GM18873 (cell line): ENCODE results near the gene ANKRD50.

Experiments used
- ATAC-seq: cut with Tn5 transposase; IDR thresholded peaks from one replicate; pipeline ENCODE4 v1.9.1; 2021; ENCODE audit warnings: mild to moderate bottlenecking, moderate library complexity, moderate number of reproducible peaks; ENCODE audit not compliant: unreplicated experiment, low FRiP score

The ANKRD50 gene

GRCh38 chr4:124710911-124711310 lies 1.6 kb downstream of the ANKRD50 start:
- ATAC-seq, result no peak

GRCh38 chr4:124710015-124710741 lies 2.4 kb downstream of the ANKRD50 start:
- ATAC-seq, result no peak

- no peak for ATAC-seq
These were observed 3.8 kb downstream of the ANKRD50 start for GRCh38 chr4:124708517-124709300.

DNA sequence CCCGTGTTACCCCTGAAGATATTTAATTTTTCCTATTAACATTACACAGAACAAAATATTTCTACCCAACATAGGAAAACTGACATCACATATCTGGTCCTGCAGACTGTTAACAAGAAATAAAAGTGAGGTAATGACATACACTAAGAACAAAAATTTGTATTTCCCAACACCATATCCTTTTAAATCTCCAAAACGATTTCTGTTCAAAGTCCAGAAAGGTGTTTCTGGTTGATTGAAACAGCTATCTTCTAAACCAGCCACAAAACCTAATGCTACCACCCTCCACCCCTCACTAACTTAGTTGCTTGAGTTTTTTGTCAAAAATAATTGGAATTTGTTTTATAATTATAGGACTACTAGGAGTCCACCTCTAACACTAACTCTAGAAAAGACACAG lies 7.1 kb downstream of the ANKRD50 start:
- no peak for ATAC-seq

DNA sequence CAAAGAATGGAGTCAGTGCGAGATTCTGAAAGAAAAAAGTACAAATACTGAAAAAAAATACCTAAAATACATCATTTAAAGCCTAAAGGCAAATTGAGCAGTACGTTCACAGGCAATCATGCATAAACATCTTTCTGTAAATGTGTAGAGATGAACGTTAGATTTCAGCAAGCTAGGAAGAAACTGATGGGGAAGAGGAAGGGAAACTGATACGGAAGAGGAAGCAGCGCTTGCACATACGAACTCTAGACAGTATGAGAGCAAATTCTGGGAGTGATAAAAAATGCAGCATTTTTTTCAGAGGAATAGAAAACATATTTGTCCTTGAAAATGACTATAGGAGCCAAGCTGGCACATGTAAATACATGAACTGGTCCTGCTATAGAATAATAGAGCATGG lies 9.4 kb downstream of the ANKRD50 start:
- ATAC-seq, result no peak

DNA sequence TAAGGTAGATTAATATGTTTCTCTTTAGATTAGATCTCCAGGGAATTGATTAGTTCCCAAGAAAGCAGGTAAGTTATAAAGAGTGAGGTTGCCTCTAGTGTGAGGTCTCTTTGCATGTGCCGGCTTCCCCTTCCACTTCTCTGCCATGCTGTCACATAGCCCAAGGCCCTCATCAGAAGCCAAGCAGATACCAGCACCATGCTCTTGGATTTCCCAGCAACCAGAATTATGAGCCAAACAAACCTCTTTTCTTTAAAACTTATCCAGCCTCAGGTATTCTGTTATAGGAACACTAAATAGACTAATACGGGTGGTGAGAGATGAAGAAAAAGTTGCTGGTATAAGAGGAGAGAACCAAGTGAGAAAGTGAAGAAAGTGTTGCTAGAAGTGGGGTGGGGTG lies 15.1 kb downstream of the ANKRD50 start:
- ATAC-seq, result no peak

- ATAC-seq, result no peak
These were observed 16.4 kb downstream of the ANKRD50 start for GRCh38 chr4:124696182-124696581.

DNA sequence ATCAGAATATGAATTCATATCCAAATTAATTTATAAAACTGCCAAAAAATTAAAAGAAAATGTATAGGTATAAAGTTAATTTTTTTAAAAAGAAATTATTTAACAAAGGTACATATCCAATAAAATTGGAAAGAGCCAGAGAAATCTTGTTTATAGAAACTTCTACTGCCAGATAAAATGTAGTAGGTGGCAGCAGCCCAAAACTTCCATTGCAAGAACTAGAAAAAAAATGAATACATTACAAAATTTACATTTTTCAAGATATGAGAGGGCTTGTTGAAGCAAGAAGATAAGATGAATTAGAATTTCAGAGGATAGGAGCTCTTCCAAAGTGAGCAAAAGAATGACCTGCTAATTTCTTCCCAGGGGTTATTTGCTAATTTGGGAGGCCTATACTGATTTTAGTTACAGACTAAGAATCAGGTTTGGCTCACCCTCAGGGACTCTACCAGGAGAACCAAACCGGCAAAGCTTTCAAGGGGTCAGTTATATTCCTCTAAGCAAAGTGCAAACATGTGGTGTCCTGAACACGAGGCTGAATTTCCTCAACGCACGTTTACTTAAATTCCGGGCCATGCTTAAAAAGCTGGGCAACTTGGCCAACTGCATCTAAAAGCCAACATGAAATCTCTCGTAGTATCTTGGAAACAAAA lies 17.5 kb downstream of the ANKRD50 start:
- ATAC-seq, result no peak

GRCh38 chr4:124694306-124694705 lies 18.2 kb downstream of the ANKRD50 start:
- no peak for ATAC-seq

DNA sequence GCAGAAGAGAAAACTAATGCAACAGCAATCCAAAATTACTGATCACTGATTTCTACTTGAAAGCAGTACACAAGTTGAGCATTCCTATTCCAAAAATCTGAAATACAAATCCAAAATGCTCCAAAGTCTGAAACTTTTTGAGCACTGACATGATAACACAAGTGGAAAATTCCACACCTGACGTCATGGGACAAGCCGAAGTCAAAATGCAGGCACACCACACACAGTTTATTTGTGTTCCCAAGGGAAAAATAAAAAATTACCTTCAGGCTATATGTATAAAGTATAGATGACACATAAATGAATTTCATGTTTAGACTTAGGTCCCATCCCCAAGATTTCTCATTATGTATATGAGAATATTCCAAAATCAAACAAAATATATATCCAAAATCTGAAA lies 20.7 kb downstream of the ANKRD50 start:
- ATAC-seq, result no peak

GRCh38 chr4:124686279-124686678 lies 26.3 kb downstream of the ANKRD50 start:
- ATAC-seq, result no peak

DNA sequence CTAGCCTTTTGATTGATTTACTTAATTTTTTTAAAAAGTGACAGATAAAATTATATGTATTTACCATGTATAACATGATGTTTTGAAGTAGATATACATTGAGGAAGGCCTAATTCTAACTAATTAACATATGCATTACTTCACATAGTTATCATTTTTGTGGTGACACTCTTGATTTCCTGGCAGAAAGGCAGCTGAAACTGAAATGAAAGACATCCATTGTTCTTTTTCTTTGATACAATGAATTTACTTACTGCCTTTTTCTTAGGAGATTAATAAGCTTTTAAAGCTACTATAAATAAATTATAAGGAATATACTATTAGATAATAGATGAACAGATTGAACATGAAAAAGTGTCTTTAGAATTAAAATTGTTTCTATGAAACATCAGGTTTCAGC lies 26.7 kb downstream of the ANKRD50 start:
- ATAC-seq, result no peak

DNA sequence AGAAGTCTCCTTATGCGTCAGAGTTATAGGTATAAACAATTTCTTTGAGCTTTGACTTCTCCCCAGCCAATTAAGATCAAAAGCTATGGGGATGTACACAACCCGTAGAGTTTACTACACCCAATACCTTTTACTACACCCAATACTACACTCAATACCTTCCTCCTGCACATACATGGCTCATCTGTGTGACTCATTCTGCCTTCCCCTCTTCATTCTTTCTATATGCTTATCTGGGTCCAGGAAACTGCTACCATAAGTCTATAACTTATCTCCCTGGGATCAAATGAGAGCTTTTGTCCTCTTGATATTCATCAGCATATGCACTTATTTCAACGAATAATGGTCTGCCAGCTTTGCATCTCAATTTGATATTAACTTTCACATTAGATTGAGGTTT lies 28.2 kb downstream of the ANKRD50 start:
- no peak for ATAC-seq

GRCh38 chr4:124682384-124682783 lies 30.1 kb downstream of the ANKRD50 start:
- ATAC-seq, result no peak

- no peak for ATAC-seq
These were observed 46.0 kb downstream of the ANKRD50 start for GRCh38 chr4:124666496-124666895.

DNA sequence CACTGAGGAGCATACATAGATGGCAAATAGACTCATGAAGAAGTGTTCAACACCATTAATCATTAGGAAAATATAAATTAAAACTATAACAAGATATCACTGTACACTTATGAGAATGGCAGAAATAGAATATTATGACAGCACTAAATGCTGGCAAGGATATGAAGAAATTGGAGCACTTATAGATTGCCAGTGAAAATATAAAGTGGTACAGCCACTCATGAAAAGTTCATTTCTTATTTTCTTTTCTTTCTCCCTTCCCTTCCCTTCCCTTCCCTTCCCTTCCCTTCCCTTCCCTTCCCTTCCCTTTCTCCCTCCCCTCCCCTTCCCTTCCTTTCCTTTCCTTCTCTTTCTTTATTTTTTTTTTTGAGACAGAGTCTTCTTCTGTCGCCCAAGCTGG lies 53.7 kb downstream of the ANKRD50 start:
- no peak for ATAC-seq

- ATAC-seq, result no peak
These were observed 61.9 kb downstream of the ANKRD50 start for GRCh38 chr4:124650614-124651013.

- ATAC-seq, result no peak
These were observed 64.9 kb downstream of the ANKRD50 start for GRCh38 chr4:124647599-124647998.

GRCh38 chr4:124644621-124645020 lies 67.9 kb downstream of the ANKRD50 start:
- no peak for ATAC-seq

DNA sequence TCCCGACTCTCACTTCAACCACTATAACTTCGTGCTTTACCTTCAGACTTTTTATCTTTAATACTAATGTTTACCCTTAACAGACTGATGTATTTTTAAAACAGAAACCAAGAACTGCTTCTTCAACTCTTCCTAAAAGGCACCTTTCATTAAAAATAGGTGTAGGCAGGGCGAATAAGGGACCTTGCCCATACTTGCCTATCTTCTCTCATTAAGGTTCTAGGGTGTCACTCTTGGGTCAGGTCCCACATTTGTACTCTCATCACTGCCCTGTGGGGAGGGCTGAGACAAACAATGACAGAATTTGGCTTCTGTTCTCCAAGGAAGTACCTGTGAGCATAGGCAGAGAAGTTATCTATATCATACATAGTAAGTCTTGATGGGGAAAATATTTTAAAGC lies 69.7 kb downstream of the ANKRD50 start:
- no peak for ATAC-seq

- no peak for ATAC-seq
These were observed 70.7 kb downstream of the ANKRD50 start for GRCh38 chr4:124641715-124642381.
